ENCODE results near the gene NCAM1.

The NCAM1 gene

GRCh38 chr11:112983887-112984286 is 22.7 kb downstream of the NCAM1 start:
- H3K9me3 Mint-ChIP-seq, result peaks cover 17% of the 10 kb centered on the region
- no peak overlapping the region for H3K27ac Mint-ChIP-seq
- H3K4me3 Mint-ChIP-seq, result no peak overlapping the region
- H3K36me3 Mint-ChIP-seq, result no peaks in the 10 kb centered on the region
- H3K27me3 Mint-ChIP-seq, result no peaks in the 10 kb centered on the region
- no peak for DNase-seq (ENCODE audit: low spot score in 2 of 2)
- no peaks in the 10 kb centered on the region for H3K4me1 Mint-ChIP-seq
- no peak for ATAC-seq (ENCODE audit: low read depth)

- no peak for ATAC-seq (ENCODE audit: low read depth)
- H3K9me3 Mint-ChIP-seq, result peaks cover 20% of the 10 kb centered on the region
Measured at GRCh38 chr11:112989198-112989597, 28.0 kb downstream of the NCAM1 start.

GRCh38 chr11:112993808-112994207 is 32.6 kb downstream of the NCAM1 start:
- ATAC-seq (ENCODE audit: low read depth) (no peak), DNase-seq (ENCODE audit: low spot score in 2 of 2) (no peak)
- Mint-ChIP-seq H3K9me3 (peaks cover 7% of the 10 kb centered on the region), H3K27ac (no peak overlapping the region), H3K4me3 (no peak overlapping the region), H3K27me3 (peaks cover 3% of the 10 kb centered on the region), H3K36me3 (no peaks in the 10 kb centered on the region), H3K4me1 (no peaks in the 10 kb centered on the region)

More at GRCh38 chr11:112989198-112989597, 28.0 kb downstream of the NCAM1 start:
- Mint-ChIP-seq H3K27me3 (no peaks in the 10 kb centered on the region), H3K36me3 (no peaks in the 10 kb centered on the region), H3K27ac (no peak overlapping the region), H3K4me3 (no peak overlapping the region), H3K4me1 (no peaks in the 10 kb centered on the region)
- no peak for DNase-seq (ENCODE audit: low spot score in 2 of 2)

GRCh38 chr11:112995423-112996090 is 34.3 kb downstream of the NCAM1 start:
- H3K4me1 Mint-ChIP-seq, result peaks cover 2% of the 10 kb centered on the region
- H3K27ac Mint-ChIP-seq, result no peak overlapping the region
- H3K9me3 Mint-ChIP-seq, result peaks cover 4% of the 10 kb centered on the region
- peaks cover 7% of the 10 kb centered on the region for H3K27me3 Mint-ChIP-seq
- DNase-seq (ENCODE audit: low spot score in 2 of 2) (no peak), ATAC-seq (ENCODE audit: low read depth) (no peak)
- no peaks in the 10 kb centered on the region for H3K36me3 Mint-ChIP-seq
- no peak overlapping the region for H3K4me3 Mint-ChIP-seq

- Mint-ChIP-seq H3K27ac (no peak overlapping the region), H3K36me3 (no peaks in the 10 kb centered on the region), H3K4me3 (no peak overlapping the region), H3K9me3 (peaks cover 4% of the 10 kb centered on the region), H3K27me3 (peaks cover 7% of the 10 kb centered on the region), H3K4me1 (peaks cover 2% of the 10 kb centered on the region)
- DNase-seq (ENCODE audit: low spot score in 2 of 2), result no peak
- ATAC-seq (ENCODE audit: low read depth), result no peak
Measured at GRCh38 chr11:112996994-112997393, 35.8 kb downstream of the NCAM1 start.

- peaks cover 7% of the 10 kb centered on the region for H3K27me3 Mint-ChIP-seq
- ATAC-seq (ENCODE audit: low read depth) (no peak), DNase-seq (ENCODE audit: low spot score in 2 of 2) (no peak)
- peaks cover 2% of the 10 kb centered on the region for H3K4me1 Mint-ChIP-seq
- H3K36me3 Mint-ChIP-seq, result no peaks in the 10 kb centered on the region
- H3K9me3 Mint-ChIP-seq, result peaks cover 4% of the 10 kb centered on the region
- no peak overlapping the region for H3K4me3 Mint-ChIP-seq
- no peak overlapping the region for H3K27ac Mint-ChIP-seq
Measured at GRCh38 chr11:112997857-112998466, 36.7 kb downstream of the NCAM1 start.

- ATAC-seq (ENCODE audit: low read depth), result no peak
- Mint-ChIP-seq H3K27ac (no peak overlapping the region), H3K9me3 (peaks cover under 1% of the 10 kb centered on the region), H3K4me1 (peaks cover 2% of the 10 kb centered on the region), H3K4me3 (no peak overlapping the region), H3K36me3 (no peaks in the 10 kb centered on the region), H3K27me3 (peaks cover 7% of the 10 kb centered on the region)
- DNase-seq (ENCODE audit: low spot score in 2 of 2), result no peak
Measured at GRCh38 chr11:112999520-112999919, 38.3 kb downstream of the NCAM1 start.

GRCh38 chr11:113001709-113002108 is 40.5 kb downstream of the NCAM1 start:
- H3K9me3 Mint-ChIP-seq, result peaks cover 5% of the 10 kb centered on the region
- no peaks in the 10 kb centered on the region for H3K36me3 Mint-ChIP-seq
- H3K27me3 Mint-ChIP-seq, result peaks cover 7% of the 10 kb centered on the region
- no peak overlapping the region for H3K4me3 Mint-ChIP-seq
- H3K4me1 Mint-ChIP-seq, result peaks cover 2% of the 10 kb centered on the region
- ATAC-seq (ENCODE audit: low read depth), result no peak
- no peak for DNase-seq (ENCODE audit: low spot score in 2 of 2)
- H3K27ac Mint-ChIP-seq, result no peak overlapping the region

GRCh38 chr11:113006896-113007445 is 45.8 kb downstream of the NCAM1 start:
- DNase-seq (ENCODE audit: low spot score in 2 of 2) (no peak), ATAC-seq (ENCODE audit: low read depth) (no peak)
- Mint-ChIP-seq H3K27me3 (no peaks in the 10 kb centered on the region), H3K9me3 (peaks cover 8% of the 10 kb centered on the region), H3K36me3 (no peaks in the 10 kb centered on the region), H3K4me1 (no peaks in the 10 kb centered on the region), H3K27ac (no peak overlapping the region), H3K4me3 (no peak overlapping the region)

GRCh38 chr11:113014262-113015097 is 53.3 kb downstream of the NCAM1 start:
- peaks cover 3% of the 10 kb centered on the region for H3K27me3 Mint-ChIP-seq
- H3K36me3 Mint-ChIP-seq, result no peaks in the 10 kb centered on the region
- no peak overlapping the region for H3K4me3 Mint-ChIP-seq
- H3K27ac Mint-ChIP-seq, result no peak overlapping the region
- H3K9me3 Mint-ChIP-seq, result peaks cover 2% of the 10 kb centered on the region
- ATAC-seq (ENCODE audit: low read depth) (no peak), DNase-seq (ENCODE audit: low spot score in 2 of 2) (no peak)
- no peaks in the 10 kb centered on the region for H3K4me1 Mint-ChIP-seq

GRCh38 chr11:113015098-113015455 is 53.9 kb downstream of the NCAM1 start:
- Mint-ChIP-seq H3K4me1 (no peaks in the 10 kb centered on the region), H3K4me3 (no peak overlapping the region), H3K9me3 (peaks cover 2% of the 10 kb centered on the region), H3K27ac (no peak overlapping the region), H3K27me3 (peaks cover 3% of the 10 kb centered on the region), H3K36me3 (no peaks in the 10 kb centered on the region)
- no peak for DNase-seq (ENCODE audit: low spot score in 2 of 2)
- no peak for ATAC-seq (ENCODE audit: low read depth)

- Mint-ChIP-seq H3K27ac (no peak overlapping the region), H3K27me3 (peaks cover 4% of the 10 kb centered on the region)
- no peak for ATAC-seq (ENCODE audit: low read depth)
Measured at GRCh38 chr11:113016905-113017304, 55.7 kb downstream of the NCAM1 start.

GRCh38 chr11:113018913-113019312 is 57.7 kb downstream of the NCAM1 start:
- H3K36me3 Mint-ChIP-seq, result no peaks in the 10 kb centered on the region
- ATAC-seq (ENCODE audit: low read depth) (no peak), DNase-seq (ENCODE audit: low spot score in 2 of 2) (no peak)
- peaks cover 4% of the 10 kb centered on the region for H3K27me3 Mint-ChIP-seq
- no peaks in the 10 kb centered on the region for H3K9me3 Mint-ChIP-seq
- H3K27ac Mint-ChIP-seq, result no peak overlapping the region
- H3K4me1 Mint-ChIP-seq, result no peaks in the 10 kb centered on the region
- no peak overlapping the region for H3K4me3 Mint-ChIP-seq

More at GRCh38 chr11:113016905-113017304, 55.7 kb downstream of the NCAM1 start:
- no peak for DNase-seq (ENCODE audit: low spot score in 2 of 2)
- Mint-ChIP-seq H3K4me3 (no peak overlapping the region), H3K9me3 (peaks cover under 1% of the 10 kb centered on the region), H3K36me3 (no peaks in the 10 kb centered on the region), H3K4me1 (no peaks in the 10 kb centered on the region)

- no peak overlapping the region for H3K4me3 Mint-ChIP-seq
- H3K36me3 Mint-ChIP-seq, result no peaks in the 10 kb centered on the region
- peaks cover 4% of the 10 kb centered on the region for H3K27me3 Mint-ChIP-seq
- no peak for DNase-seq (ENCODE audit: low spot score in 2 of 2)
- no peaks in the 10 kb centered on the region for H3K4me1 Mint-ChIP-seq
- no peaks in the 10 kb centered on the region for H3K9me3 Mint-ChIP-seq
- H3K27ac Mint-ChIP-seq, result no peak overlapping the region
- ATAC-seq (ENCODE audit: low read depth), result no peak
Measured at GRCh38 chr11:113019711-113020110, 58.5 kb downstream of the NCAM1 start.
